HCT116 (cell line): ENCODE data around the gene DCAF4. TPM values are rescaled to one million over a fixed set of nuclear protein-coding genes. Genes with fewer than 3 reads are reported as not detected.

Source experiments
- ATAC-seq: fragments of 200-7000 bp; cut with Tn5 transposase; 2 replicates; pipeline ENCODE4 v1.9.1; 2020; ENCODE audit warnings: mild to moderate bottlenecking, moderate library complexity
- BruUV-seq: library from RNA; stranded (reverse); fragments of 400-500 nt; replicated peaks from 2 replicates; lab custom pipeline; 2021; lab: Mats Ljungman, UMichigan
- CTCF ChIA-PET: fragments of 300-600 bp; sonication (Branson Sonifier 250); formaldehyde crosslinking; loops from one replicate; lab custom pipeline; 2021; ENCODE audit warnings: antibody characterized with exemption; lab: Charles Lee
- POLR2A ChIA-PET: fragments of 300-600, 350-600 bp; sonication (Branson Sonifier 250); formaldehyde crosslinking; loops from one replicate; lab custom pipeline; 2021; ENCODE audit warnings: antibody characterized with exemption; lab: Charles Lee
- RAD21 ChIA-PET, 2 experiments: fragments of 300-600 bp; sonication (Branson Sonifier 250); formaldehyde crosslinking; loops; one replicate each; lab custom pipeline; 2023; ENCODE audit warnings: low total read pairs in 2 of 2; ENCODE audit not compliant: uncharacterized antibody in 2 of 2, unreplicated experiment in 2 of 2, low non-redundant PET in 1 of 2; lab: Charles Lee
- DNase-seq: peaks from one replicate; pipeline ENCODE4 v3.0.0-alpha.2; 2010; ENCODE audit warnings: low read depth, low spot score
- H2AFZ ChIP-seq: fragments of 200-600 bp; shearing (Covaris generic), sonication (generic); 2 replicates; pipeline ENCODE4 v1.6.1; 2017; ENCODE audit warnings: low read depth, mixed run types, mixed read lengths, antibody characterized with exemption, low read length; ENCODE audit not compliant: poor library complexity, severe bottlenecking
- H3K27ac ChIP-seq: 2 replicates; pipeline ENCODE4 v1.5.1; 2012; ENCODE audit warnings: low read depth, low read length
- H3K27me3 ChIP-seq: fragments of 200-600 bp; sonication (generic); 2 replicates; pipeline ENCODE4 v1.6.1; 2016; ENCODE audit warnings: mixed run types, low read length, mixed read lengths; ENCODE audit not compliant: insufficient read depth
- H3K36me3 ChIP-seq, 2 experiments: fragments of 200-500 bp in 1 of 2; fragments of 200-600 bp in 1 of 2; sonication (Bioruptor generic) in 1 of 2; sonication (generic) in 1 of 2; 2 replicates each; pipeline versions ENCODE4 v1.5.1 to v1.6.1; 2014 to 2016; ENCODE audit warnings: low read length in 2 of 2, inconsistent platforms in 1 of 2, mixed read lengths in 1 of 2, mixed run types in 1 of 2; ENCODE audit not compliant: insufficient read depth in 2 of 2, control insufficient read depth in 1 of 2
- H3K4me1 ChIP-seq, 2 experiments: fragments of 200-600 bp in 1 of 2; sonication (generic) in 1 of 2; 2 replicates each; pipeline versions ENCODE4 v1.5.1 to v1.6.1; 2012 to 2017; ENCODE audit warnings: low read length in 2 of 2, inconsistent platforms in 1 of 2, mild to moderate bottlenecking in 1 of 2, mixed read lengths in 1 of 2, mixed run types in 1 of 2, moderate library complexity in 1 of 2; ENCODE audit not compliant: insufficient read depth in 2 of 2, control insufficient read depth in 1 of 2
- H3K4me2 ChIP-seq: fragments of 200-600 bp; sonication (generic); 2 replicates; pipeline ENCODE4 v1.6.1; 2017; ENCODE audit warnings: mixed run types, low read length, mixed read lengths
- H3K4me3 ChIP-seq, 2 experiments: fragments of 200-600 bp in 1 of 2; sonication (generic) in 1 of 2; replicated peaks in 1 of 2; 2 replicates each; pipeline ENCODE4 v1.5.1; 2011 to 2016; ENCODE audit warnings: low read length in 2 of 2, control low read depth in 1 of 2, low read depth in 1 of 2, mild to moderate bottlenecking in 1 of 2, mixed read lengths in 1 of 2, mixed run types in 1 of 2
- H3K79me2 ChIP-seq: fragments of 200-600 bp; sonication (generic); 2 replicates; pipeline ENCODE4 v1.6.1; 2017; ENCODE audit warnings: mild to moderate bottlenecking, mixed run types, low read length, moderate library complexity, mixed read lengths; ENCODE audit not compliant: insufficient read depth
- H3K9ac ChIP-seq: fragments of 200-600 bp; sonication (generic); 2 replicates; pipeline ENCODE4 v1.6.1; 2016; ENCODE audit warnings: low read length, mixed read lengths
- H3K9me2 ChIP-seq: fragments of 200-600 bp; sonication (generic), shearing (Covaris generic); 2 replicates; pipeline ENCODE4 v1.6.1; 2017; ENCODE audit warnings: mixed run types, mild to moderate bottlenecking, moderate library complexity; ENCODE audit not compliant: insufficient read depth
- H3K9me3 ChIP-seq, 2 experiments: fragments of 200-500 bp in 1 of 2; fragments of 200-600 bp in 1 of 2; sonication (Bioruptor generic) in 1 of 2; sonication (generic) in 1 of 2; 2 replicates each; pipeline ENCODE4 v1.6.1; 2014 to 2017; ENCODE audit warnings: low read length in 2 of 2, mixed read lengths in 2 of 2, inconsistent platforms in 1 of 2, low read depth in 1 of 2, mild to moderate bottlenecking in 1 of 2, mixed run types in 1 of 2, moderate library complexity in 1 of 2; ENCODE audit not compliant: control insufficient read depth in 1 of 2, insufficient read depth in 1 of 2
- H4K20me1 ChIP-seq: fragments of 200-600 bp; sonication (generic), shearing (Covaris generic); 2 replicates; pipeline ENCODE4 v1.6.1; 2017; ENCODE audit warnings: mixed run types, mild to moderate bottlenecking, moderate library complexity; ENCODE audit not compliant: insufficient read depth
- EZH2phosphoT487 ChIP-seq: fragments of 200-600 bp; IDR thresholded peaks from 2 replicates; pipeline ENCODE4 v1.6.1; 2018; ENCODE audit warnings: antibody characterized with exemption, borderline replicate concordance
- FOSL1 ChIP-seq: IDR thresholded peaks from 2 replicates; pipeline ENCODE4 v1.6.1; 2012; ENCODE audit warnings: low read depth
- TCF7L2 ChIP-seq: IDR thresholded peaks from 2 replicates; pipeline ENCODE4 v1.7.0; 2011; ENCODE audit warnings: borderline replicate concordance, inconsistent platforms; ENCODE audit not compliant: insufficient read depth, insufficient read length; ENCODE audit errors: extremely low read depth
- YY1 ChIP-seq: IDR thresholded peaks from 2 replicates; pipeline ENCODE4 v1.6.1; 2011; ENCODE audit warnings: low read length, low read depth, moderate library complexity, mild to moderate bottlenecking; ENCODE audit not compliant: insufficient replicate concordance; ENCODE audit errors: extremely low read depth
- ZFX ChIP-seq: fragments of 450-650 bp; IDR thresholded peaks from 2 replicates; pipeline ENCODE4 v1.6.1; 2017
- ZNF274 ChIP-seq: fragments of 200-500 bp; sonication (Bioruptor generic); IDR thresholded peaks from 2 replicates; pipeline ENCODE4 v1.6.1; 2014; ENCODE audit warnings: mild to moderate bottlenecking, low read depth, low read length, inconsistent platforms
- intact Hi-C: fragments of 100-400 bp; cut with micrococcal nuclease; formaldehyde crosslinking; loops from 2 replicates; pipeline ENCODE4 v1.10.0; 2022
- total RNA-seq: library from RNA; stranded (reverse); gene quantifications from one replicate; pipeline ENCODE4 v1.2.1, GENCODE V29; 2021; ENCODE audit not compliant: unreplicated experiment
- TF ChIP-seq, protein P1 (sequence below): IDR thresholded peaks from 2 replicates; pipeline ENCODE4 v1.6.1; 2012; ENCODE audit warnings: low read depth
- TF ChIP-seq, protein P2 (sequence below), 3 experiments: fragments of 200-600 bp in 1 of 3; sonication (generic) in 1 of 3; IDR thresholded peaks in 2 of 3; conservative IDR thresholded peaks in 1 of 3; 2 replicates each; pipeline ENCODE4 v1.5.1; 2012 to 2017; ENCODE audit warnings: low read depth in 2 of 3, low read length in 2 of 3, antibody characterized with exemption in 1 of 3, borderline replicate concordance in 1 of 3, control low read depth in 1 of 3, mild to moderate bottlenecking in 1 of 3, mixed read lengths in 1 of 3, mixed run types in 1 of 3, moderate library complexity in 1 of 3; ENCODE audit not compliant: insufficient read depth in 1 of 3

The DCAF4 gene
- total RNA-seq, 1 experiment from 2014 or later, result 19.3 TPM

DNA sequence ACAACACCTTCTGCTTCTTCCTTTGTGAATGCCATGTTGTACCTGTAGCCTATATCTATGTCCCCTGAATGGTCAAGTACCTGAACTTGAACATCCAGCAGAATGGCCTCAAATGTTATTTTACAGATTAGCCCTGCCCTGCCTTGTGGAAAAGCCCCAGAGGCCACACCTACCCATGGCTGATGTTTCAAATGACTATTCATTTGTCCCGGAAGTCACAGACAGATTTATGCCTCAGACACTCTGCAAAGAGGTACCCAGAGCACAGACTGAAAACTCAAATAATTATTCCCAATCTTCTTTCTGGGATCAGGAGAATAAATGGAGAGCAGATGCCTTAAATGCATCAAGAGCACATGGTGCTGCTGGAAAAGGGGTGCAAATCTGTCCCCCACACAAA, 19.4 kb upstream of the DCAF4 start:
- no TSS peak for BruUV-seq
- Histone ChIP-seq H3K9me3 (no peaks in the 10 kb centered on the region), H2AFZ (no peak overlapping the region)
- no peak for ATAC-seq
- TF ChIP-seq ZFX (no peak), YY1 (no peak), EZH2phosphoT487 (no peak), ZNF274 (no peak), FOSL1 (no peak), TCF7L2 (no peak)
- TF ChIP-seq, protein P1, sequence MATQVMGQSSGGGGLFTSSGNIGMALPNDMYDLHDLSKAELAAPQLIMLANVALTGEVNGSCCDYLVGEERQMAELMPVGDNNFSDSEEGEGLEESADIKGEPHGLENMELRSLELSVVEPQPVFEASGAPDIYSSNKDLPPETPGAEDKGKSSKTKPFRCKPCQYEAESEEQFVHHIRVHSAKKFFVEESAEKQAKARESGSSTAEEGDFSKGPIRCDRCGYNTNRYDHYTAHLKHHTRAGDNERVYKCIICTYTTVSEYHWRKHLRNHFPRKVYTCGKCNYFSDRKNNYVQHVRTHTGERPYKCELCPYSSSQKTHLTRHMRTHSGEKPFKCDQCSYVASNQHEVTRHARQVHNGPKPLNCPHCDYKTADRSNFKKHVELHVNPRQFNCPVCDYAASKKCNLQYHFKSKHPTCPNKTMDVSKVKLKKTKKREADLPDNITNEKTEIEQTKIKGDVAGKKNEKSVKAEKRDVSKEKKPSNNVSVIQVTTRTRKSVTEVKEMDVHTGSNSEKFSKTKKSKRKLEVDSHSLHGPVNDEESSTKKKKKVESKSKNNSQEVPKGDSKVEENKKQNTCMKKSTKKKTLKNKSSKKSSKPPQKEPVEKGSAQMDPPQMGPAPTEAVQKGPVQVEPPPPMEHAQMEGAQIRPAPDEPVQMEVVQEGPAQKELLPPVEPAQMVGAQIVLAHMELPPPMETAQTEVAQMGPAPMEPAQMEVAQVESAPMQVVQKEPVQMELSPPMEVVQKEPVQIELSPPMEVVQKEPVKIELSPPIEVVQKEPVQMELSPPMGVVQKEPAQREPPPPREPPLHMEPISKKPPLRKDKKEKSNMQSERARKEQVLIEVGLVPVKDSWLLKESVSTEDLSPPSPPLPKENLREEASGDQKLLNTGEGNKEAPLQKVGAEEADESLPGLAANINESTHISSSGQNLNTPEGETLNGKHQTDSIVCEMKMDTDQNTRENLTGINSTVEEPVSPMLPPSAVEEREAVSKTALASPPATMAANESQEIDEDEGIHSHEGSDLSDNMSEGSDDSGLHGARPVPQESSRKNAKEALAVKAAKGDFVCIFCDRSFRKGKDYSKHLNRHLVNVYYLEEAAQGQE, result no peak
- TF ChIP-seq, protein P2, sequence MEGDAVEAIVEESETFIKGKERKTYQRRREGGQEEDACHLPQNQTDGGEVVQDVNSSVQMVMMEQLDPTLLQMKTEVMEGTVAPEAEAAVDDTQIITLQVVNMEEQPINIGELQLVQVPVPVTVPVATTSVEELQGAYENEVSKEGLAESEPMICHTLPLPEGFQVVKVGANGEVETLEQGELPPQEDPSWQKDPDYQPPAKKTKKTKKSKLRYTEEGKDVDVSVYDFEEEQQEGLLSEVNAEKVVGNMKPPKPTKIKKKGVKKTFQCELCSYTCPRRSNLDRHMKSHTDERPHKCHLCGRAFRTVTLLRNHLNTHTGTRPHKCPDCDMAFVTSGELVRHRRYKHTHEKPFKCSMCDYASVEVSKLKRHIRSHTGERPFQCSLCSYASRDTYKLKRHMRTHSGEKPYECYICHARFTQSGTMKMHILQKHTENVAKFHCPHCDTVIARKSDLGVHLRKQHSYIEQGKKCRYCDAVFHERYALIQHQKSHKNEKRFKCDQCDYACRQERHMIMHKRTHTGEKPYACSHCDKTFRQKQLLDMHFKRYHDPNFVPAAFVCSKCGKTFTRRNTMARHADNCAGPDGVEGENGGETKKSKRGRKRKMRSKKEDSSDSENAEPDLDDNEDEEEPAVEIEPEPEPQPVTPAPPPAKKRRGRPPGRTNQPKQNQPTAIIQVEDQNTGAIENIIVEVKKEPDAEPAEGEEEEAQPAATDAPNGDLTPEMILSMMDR (IDR thresholded peaks at IDR 0.05 in 2 of 3, conservative IDR thresholded peaks at IDR 0.05 in 1 of 3; ENCODE audit: borderline replicate concordance in 1 of 3, insufficient read depth in 1 of 3, low read depth in 2 of 3, low read length in 2 of 3), result no peak
- TF ChIP-seq, all 23 proteins: peak for 0
- ChIA-PET CTCF (interaction anchor here (3.7 kb wide), 1 partner anchor 391 kb away, joined by 89 read pairs; no protein-coding TSS in a partner anchor), RAD21 (no interaction called here), POLR2A (no interaction called here)
- Histone ChIP-seq H3K79me2 (no peaks in the 10 kb centered on the region), H3K4me1 (peaks cover 3 to 25% of the 10 kb centered on the region in 2 experiments), H3K27ac (no peak overlapping the region), H3K9ac (no peak overlapping the region), H3K9me2 (no peaks in the 10 kb centered on the region), H3K4me3 (no peak overlapping the region), H3K27me3 (no peaks in the 10 kb centered on the region), H3K36me3 (no peaks in the 10 kb centered on the region), H4K20me1 (no peaks in the 10 kb centered on the region), H3K4me2 (0 out of 2 replicates have a peak overlapping the region, but pooled peaks have one; percentile 57)
- no peak for DNase-seq
- intact Hi-C loops, result loop anchor here (10.0 kb wide), 1 partner anchor 568 kb away; no protein-coding TSS in a partner anchor
